ENCODE results near the gene ADAMTS17. TPM values are rescaled to one million over a fixed set of nuclear protein-coding genes. Genes with fewer than 3 reads are reported as not detected.

ADAMTS17 gene
- total RNA-seq, 2 experiments from 2014 or later: 0.81 to 1.0 TPM

DNA sequence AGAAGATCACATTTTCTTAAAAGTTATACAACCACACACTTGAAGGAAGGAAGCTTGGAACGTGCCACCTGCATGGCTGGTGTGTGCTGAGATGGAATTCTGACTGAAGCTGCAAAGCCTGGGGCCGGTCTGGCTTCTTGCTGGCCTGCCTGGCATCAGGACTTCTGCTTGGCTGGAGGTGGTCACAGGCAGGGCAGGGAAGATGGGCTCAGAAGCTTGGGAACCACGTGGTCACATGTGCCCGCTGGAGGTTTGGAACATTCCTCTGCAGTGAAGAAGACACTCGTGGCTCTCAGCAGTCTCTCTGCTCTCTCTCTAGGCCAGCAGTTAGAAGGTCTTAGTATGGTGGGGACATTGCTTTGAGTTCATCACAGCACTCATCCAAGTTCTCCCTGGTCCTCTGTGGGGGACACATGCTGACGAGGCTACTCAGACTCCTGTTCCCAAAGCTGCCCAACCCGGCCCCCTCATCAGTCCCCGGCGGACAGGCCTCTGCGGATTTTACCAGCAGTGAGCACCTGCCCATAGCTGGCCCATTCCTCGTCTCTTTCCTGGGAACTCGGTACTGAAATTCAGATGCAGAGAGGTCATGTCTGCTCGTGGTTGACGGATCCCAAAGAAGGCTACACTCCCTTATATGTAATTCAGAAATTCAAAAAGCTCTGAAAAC lies 229.0 kb downstream of the ADAMTS17 start:
- Mint-ChIP-seq H3K4me1 (ENCODE audit: low read depth) (peaks cover 41% of the 10 kb centered on the region), H3K36me3 (ENCODE audit: low read depth) (no peaks in the 10 kb centered on the region), H3K9me3 (no peaks in the 10 kb centered on the region), H3K27ac (peak overlapping the region; percentile 98), H3K27me3 (ENCODE audit: low read depth) (no peaks in the 10 kb centered on the region), H3K4me3 (no peak overlapping the region)
- no peak for DNase-seq
- intact Hi-C loops (cut with micrococcal nuclease): loop anchor here (5.0 kb wide), 5 partner anchors 155 to 835 kb away; no protein-coding TSS in a partner anchor
- CTCF ChIA-PET: interaction anchor here (1.3 kb wide), 1 partner anchor 226 kb away, joined by 4 read pairs; no protein-coding TSS in a partner anchor

DNA sequence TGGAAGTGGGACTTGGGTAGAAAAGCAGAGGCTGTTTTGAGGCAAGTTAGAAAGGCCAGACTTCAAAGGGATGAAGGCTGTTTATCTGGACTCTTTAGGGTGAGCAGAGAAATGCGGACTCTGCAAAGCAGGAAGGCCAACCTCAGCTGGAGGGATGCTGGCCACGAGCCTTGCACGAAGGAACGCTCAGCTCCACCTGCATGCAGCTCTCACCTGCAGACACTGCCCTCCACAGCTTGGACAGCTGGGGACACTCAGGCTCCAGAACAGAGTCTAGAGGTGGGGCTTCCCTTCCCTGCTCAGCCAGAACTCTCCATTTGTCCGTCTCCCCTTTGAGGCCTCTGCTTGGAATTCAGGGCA lies 229.7 kb downstream of the ADAMTS17 start:
- no peaks in the 10 kb centered on the region for H3K9me3 Mint-ChIP-seq
- peak overlapping the region; percentile 98 for H3K27ac Mint-ChIP-seq
- no peaks in the 10 kb centered on the region for H3K27me3 Mint-ChIP-seq (ENCODE audit: low read depth)
- DNase-seq: no peak
- intact Hi-C loops (cut with micrococcal nuclease): loop anchor here (5.0 kb wide), 5 partner anchors 155 to 835 kb away; no protein-coding TSS in a partner anchor
- H3K36me3 Mint-ChIP-seq (ENCODE audit: low read depth): no peaks in the 10 kb centered on the region
- peaks cover 41% of the 10 kb centered on the region for H3K4me1 Mint-ChIP-seq (ENCODE audit: low read depth)
- CTCF ChIA-PET: interaction anchor here (1.2 kb wide), 1 partner anchor 230 kb away, joined by 4 read pairs; the partner anchor contains the start of gene ADAMTS17
- H3K4me3 Mint-ChIP-seq: no peak overlapping the region

DNA sequence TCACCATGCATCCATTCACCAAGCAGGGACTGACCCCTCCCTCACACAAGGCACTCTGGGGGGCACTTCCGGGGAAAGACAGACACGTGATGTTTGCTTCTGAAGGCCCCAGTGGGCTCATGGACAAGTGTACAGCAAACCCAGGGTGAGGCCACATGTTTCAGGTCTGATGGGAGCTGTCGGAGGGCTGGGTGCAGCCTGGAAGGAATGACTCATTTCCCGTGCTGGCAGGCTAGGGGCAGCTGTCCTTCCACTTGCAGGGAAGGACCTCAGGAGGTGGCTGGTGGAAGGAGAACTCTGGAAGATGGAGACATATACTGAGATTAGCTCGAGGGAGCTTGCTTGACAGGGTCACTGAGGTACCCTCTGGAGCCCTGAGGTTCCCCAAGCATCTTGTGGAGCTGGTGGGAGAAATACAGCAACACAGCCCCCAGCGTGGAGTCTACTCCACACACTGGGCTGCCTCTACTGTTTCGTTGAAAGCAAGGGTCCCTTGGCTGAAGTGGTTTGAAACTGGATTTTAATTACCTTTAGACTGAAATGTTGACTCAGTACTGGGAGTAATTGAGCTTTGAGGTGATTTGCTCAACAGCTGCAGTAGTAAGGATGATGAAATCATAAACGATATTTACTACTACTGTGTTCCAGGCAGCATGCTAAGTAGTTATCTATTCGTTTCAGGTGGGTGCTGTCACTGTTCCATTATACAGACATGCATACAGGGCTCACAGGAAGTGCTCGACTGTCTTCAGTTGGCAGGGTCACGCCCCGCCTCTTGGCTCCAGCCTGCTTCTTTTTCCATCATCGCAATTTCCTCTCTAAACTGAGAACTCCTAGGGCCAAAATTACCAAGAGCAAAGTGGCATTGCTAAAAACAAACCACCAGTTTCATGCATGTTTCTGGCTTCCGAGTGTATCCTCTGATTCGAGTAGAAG lies 230.4 kb downstream of the ADAMTS17 start:
- intact Hi-C loops (cut with micrococcal nuclease): loop anchor here (1.0 to 5.0 kb wide), 7 partner anchors 154 to 834 kb away; no protein-coding TSS in a partner anchor

DNA sequence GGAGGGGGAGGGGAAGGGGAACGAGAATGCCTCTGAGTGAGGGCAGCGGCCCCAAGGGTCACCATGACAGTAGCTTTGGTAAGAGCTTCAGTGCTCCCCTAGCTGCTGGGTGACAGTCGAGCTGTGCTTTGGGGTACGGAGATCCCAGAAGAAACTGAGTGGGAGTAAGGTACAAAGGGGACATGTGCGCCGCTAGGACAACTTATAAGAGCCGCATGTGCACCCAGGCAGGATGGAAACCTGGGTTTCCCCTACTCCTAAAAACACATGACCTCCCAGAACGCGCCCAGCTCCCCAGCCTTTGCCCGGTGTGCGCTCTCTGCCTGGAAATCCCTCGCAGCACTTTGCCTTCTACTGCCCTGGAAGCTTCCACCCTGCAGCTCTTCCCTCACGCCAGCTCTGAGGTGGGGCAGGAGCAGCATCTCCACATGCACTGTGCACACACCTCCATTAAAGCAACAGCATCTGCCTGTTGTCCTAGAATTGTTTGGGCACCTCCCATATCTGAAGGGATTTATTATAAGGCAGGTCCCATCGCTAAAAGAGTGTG lies 232.2 kb downstream of the ADAMTS17 start:
- Mint-ChIP-seq H3K27me3 (ENCODE audit: low read depth) (no peaks in the 10 kb centered on the region), H3K27ac (no peak overlapping the region), H3K9me3 (no peaks in the 10 kb centered on the region), H3K4me3 (no peak overlapping the region), H3K36me3 (ENCODE audit: low read depth) (no peaks in the 10 kb centered on the region), H3K4me1 (ENCODE audit: low read depth) (peaks cover 36% of the 10 kb centered on the region)
- CTCF ChIA-PET: no interaction called here
- intact Hi-C loops (cut with micrococcal nuclease): loop anchor here (2.0 to 5.0 kb wide), 6 partner anchors 152 to 832 kb away; no protein-coding TSS in a partner anchor
- DNase-seq: no peak

More for the DNA sequence above, 230.4 kb downstream of the ADAMTS17 start:
- peak; percentile 76 for DNase-seq
- H3K9me3 Mint-ChIP-seq: no peaks in the 10 kb centered on the region
- H3K27me3 Mint-ChIP-seq (ENCODE audit: low read depth): no peaks in the 10 kb centered on the region
- no peaks in the 10 kb centered on the region for H3K36me3 Mint-ChIP-seq (ENCODE audit: low read depth)
- peaks cover 41% of the 10 kb centered on the region for H3K4me1 Mint-ChIP-seq (ENCODE audit: low read depth)
- peak overlapping the region; percentile 44 for H3K4me3 Mint-ChIP-seq
- CTCF ChIA-PET: interaction anchor here (0.6 to 1.2 kb wide), 3 partner anchors 11 to 231 kb away, joined by 3 to 4 read pairs (median 4); partner anchors contain the start of gene ADAMTS17
- H3K27ac Mint-ChIP-seq: peak overlapping the region; percentile 98

DNA sequence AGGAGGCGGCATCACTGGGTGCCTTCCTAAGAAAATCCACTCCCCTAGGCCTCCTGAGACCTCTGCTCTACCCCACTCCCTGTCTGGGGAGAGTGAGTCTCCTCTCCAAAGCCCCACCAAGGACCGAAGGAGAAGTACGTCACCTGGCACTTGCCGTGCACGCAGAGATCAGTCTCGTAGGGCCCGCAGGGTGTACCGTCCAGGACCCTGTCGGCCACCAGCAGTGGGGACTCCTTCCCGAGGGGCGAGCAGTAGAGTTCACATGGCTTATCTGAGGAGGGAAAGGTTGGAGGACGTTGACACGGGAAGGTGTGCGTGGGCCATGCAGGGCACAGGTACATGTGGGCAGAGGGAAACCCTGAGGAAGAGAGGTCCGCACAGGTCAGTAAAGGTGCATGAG lies 232.9 kb downstream of the ADAMTS17 start:
- H3K4me3 Mint-ChIP-seq: no peak overlapping the region
- H3K27me3 Mint-ChIP-seq (ENCODE audit: low read depth): no peaks in the 10 kb centered on the region
- H3K27ac Mint-ChIP-seq: no peak overlapping the region
- intact Hi-C loops (cut with micrococcal nuclease): no loop called here
- H3K9me3 Mint-ChIP-seq: no peaks in the 10 kb centered on the region
- no peaks in the 10 kb centered on the region for H3K36me3 Mint-ChIP-seq (ENCODE audit: low read depth)
- peaks cover 31% of the 10 kb centered on the region for H3K4me1 Mint-ChIP-seq (ENCODE audit: low read depth)
- CTCF ChIA-PET: no interaction called here
- DNase-seq: no peak

DNA sequence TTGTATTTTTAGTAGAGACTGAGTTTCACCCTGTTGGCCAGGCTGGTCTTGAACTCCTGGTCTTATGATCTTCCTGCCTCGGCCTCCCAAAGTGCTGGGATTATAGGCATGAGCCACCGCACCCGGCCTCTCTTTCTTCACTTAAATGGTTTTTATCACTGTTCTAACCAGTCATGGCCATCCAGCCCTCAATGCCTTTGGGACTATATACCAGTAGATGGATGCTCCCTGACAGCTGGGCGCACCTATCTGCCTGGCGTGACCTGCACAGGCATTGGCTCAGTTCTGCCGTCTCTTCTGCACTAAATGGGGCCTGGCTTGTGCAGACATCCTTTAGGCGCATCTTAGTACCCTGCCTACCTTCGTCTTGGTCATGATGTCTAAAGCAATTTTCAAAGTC lies 233.4 kb downstream of the ADAMTS17 start:
- Mint-ChIP-seq H3K27me3 (ENCODE audit: low read depth) (no peaks in the 10 kb centered on the region), H3K4me1 (ENCODE audit: low read depth) (peaks cover 29% of the 10 kb centered on the region), H3K4me3 (no peak overlapping the region), H3K9me3 (no peaks in the 10 kb centered on the region), H3K27ac (no peak overlapping the region), H3K36me3 (ENCODE audit: low read depth) (no peaks in the 10 kb centered on the region)
- CTCF ChIA-PET: interaction anchor here (1.1 kb wide), 1 partner anchor 242 kb away, joined by 3 read pairs; no protein-coding TSS in a partner anchor
- intact Hi-C loops (cut with micrococcal nuclease): no loop called here
- DNase-seq: no peak

DNA sequence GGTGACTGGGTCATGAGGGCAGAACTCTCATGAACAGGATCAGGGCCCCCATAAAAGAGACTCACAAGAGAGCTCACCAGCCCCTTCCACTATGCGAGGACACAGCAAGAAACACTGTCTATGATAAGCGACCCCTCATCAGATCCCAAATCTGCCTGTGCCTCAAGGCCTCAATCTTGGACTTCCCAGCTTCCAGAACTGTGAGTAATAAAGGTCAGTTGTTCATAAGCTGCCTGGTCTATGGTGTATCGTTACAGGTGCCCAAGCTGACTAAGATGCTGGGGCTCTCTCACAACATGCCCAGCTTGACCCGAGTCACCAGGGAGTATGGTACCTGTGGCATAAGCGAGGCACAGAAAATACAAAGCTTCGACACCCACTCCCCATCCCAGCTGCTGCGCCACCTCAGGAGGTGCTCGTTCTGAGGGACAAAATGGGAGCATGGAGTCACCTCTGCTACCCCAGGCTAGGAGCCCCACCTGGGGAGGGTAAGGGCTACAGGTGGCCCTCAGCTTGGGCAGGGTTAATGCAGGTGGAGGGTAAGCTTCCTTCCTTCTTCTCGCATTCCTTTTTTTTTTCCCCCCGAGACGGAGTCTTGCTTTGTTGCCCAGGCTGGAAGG lies 234.1 kb downstream of the ADAMTS17 start:
- intact Hi-C loops (cut with micrococcal nuclease): no loop called here
- CTCF ChIA-PET: interaction anchor here (1.1 kb wide), 1 partner anchor 243 kb away, joined by 3 read pairs; no protein-coding TSS in a partner anchor
- H3K4me1 Mint-ChIP-seq (ENCODE audit: low read depth): peaks cover 25% of the 10 kb centered on the region
- no peak overlapping the region for H3K4me3 Mint-ChIP-seq
- no peaks in the 10 kb centered on the region for H3K9me3 Mint-ChIP-seq
- H3K36me3 Mint-ChIP-seq (ENCODE audit: low read depth): no peaks in the 10 kb centered on the region
- no peak for DNase-seq
- no peaks in the 10 kb centered on the region for H3K27me3 Mint-ChIP-seq (ENCODE audit: low read depth)
- H3K27ac Mint-ChIP-seq: no peak overlapping the region

DNA sequence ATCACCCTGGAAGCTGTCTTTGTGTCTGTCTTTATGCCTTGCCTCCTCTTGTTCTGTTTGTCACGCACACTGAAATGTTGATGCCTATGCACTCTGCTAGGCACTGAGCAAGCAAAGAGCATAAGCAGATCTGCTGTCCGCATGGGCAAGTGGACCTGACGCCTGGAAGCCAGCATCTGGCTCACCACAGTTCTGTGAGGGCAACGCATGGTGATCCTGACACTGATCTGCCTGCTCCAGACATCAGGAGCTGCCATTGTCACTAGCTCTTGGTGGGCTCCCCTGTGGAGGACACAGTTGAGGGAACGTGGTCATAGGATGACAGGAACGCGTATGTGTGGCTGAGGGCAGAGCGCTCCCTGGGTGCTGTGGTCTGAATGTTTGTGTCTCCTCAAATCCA lies 234.6 kb downstream of the ADAMTS17 start:
- intact Hi-C loops (cut with micrococcal nuclease): no loop called here
- H3K9me3 Mint-ChIP-seq: no peaks in the 10 kb centered on the region
- H3K4me3 Mint-ChIP-seq: no peak overlapping the region
- DNase-seq: no peak
- no peak overlapping the region for H3K27ac Mint-ChIP-seq
- H3K4me1 Mint-ChIP-seq (ENCODE audit: low read depth): peaks cover 22% of the 10 kb centered on the region
- no peaks in the 10 kb centered on the region for H3K36me3 Mint-ChIP-seq (ENCODE audit: low read depth)
- H3K27me3 Mint-ChIP-seq (ENCODE audit: low read depth): no peaks in the 10 kb centered on the region
- CTCF ChIA-PET: interaction anchor here (1.1 kb wide), 1 partner anchor 243 kb away, joined by 3 read pairs; no protein-coding TSS in a partner anchor

DNA sequence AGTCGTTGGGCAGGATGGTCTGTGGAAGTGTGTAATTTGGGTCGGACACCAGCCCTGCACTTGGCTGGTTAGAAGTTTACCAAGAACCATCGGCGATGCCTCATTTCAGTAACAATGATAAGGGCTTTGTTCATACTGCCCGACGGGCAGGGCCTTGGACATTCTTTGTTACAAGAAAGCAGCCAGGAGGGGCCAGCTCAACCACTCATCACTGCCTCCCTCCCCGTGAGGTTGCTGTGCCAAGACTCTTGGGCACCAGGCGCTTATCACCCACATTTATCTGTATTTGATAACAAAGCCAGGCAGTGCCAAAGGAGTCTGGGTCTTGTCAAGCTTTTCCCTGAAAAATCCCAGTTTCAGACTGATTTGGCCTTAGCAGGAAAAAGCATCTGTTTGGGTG lies 235.0 kb downstream of the ADAMTS17 start:
- H3K4me1 Mint-ChIP-seq (ENCODE audit: low read depth): peaks cover 18% of the 10 kb centered on the region
- DNase-seq: no peak
- H3K4me3 Mint-ChIP-seq: no peak overlapping the region
- intact Hi-C loops (cut with micrococcal nuclease): no loop called here
- no peaks in the 10 kb centered on the region for H3K9me3 Mint-ChIP-seq
- no peak overlapping the region for H3K27ac Mint-ChIP-seq
- CTCF ChIA-PET: no interaction called here
- no peaks in the 10 kb centered on the region for H3K36me3 Mint-ChIP-seq (ENCODE audit: low read depth)
- H3K27me3 Mint-ChIP-seq (ENCODE audit: low read depth): no peaks in the 10 kb centered on the region

DNA sequence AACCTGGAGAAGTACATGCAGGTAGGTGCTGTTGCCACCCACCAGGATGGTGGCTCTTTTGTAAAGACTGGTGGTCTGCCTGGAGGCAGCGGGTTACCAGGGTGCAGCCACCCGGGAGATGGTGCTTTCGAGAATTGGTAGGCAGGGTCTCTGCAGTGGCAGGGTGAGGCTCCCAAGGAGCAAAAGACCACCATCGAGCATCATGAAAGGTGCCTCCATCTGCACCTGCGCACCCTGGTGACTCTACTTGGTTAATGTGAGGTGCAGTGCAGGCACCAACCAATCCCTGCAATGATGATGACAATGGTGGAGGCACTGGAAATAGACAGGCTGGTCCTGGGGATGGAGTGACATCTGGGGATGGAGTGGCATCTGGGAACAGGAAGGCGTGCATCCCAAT lies 236.7 kb downstream of the ADAMTS17 start:
- no peak overlapping the region for H3K27ac Mint-ChIP-seq
- peaks cover 2% of the 10 kb centered on the region for H3K4me1 Mint-ChIP-seq (ENCODE audit: low read depth)
- H3K9me3 Mint-ChIP-seq: no peaks in the 10 kb centered on the region
- H3K4me3 Mint-ChIP-seq: no peak overlapping the region
- H3K27me3 Mint-ChIP-seq (ENCODE audit: low read depth): no peaks in the 10 kb centered on the region
- no peak for DNase-seq
- CTCF ChIA-PET: interaction anchor here (0.6 kb wide), 1 partner anchor 230 kb away, joined by 4 read pairs; no protein-coding TSS in a partner anchor
- intact Hi-C loops (cut with micrococcal nuclease): no loop called here
- no peaks in the 10 kb centered on the region for H3K36me3 Mint-ChIP-seq (ENCODE audit: low read depth)

DNA sequence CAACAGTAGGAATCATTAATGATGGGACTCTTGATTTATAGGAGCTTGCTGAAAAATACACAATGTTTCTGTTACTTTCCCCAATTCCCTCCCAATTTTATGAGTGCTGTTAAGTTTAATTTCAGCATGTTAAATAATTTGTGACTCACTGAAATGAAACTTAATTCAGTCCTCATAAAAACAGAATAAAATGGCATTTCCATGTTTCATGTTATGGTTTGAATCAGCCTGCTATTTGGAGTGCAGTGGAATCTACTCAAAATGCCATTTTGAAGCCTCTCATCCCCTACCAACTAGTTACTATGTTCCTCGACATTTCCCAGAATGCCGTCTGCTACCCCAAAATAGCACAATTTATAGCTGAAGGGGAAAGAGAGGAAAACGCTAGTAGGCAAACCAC lies 237.5 kb downstream of the ADAMTS17 start:
- intact Hi-C loops (cut with micrococcal nuclease): no loop called here
- CTCF ChIA-PET: no interaction called here
- Mint-ChIP-seq H3K4me3 (no peak overlapping the region), H3K4me1 (ENCODE audit: low read depth) (no peaks in the 10 kb centered on the region), H3K36me3 (ENCODE audit: low read depth) (no peaks in the 10 kb centered on the region), H3K27me3 (ENCODE audit: low read depth) (no peaks in the 10 kb centered on the region), H3K9me3 (no peaks in the 10 kb centered on the region), H3K27ac (no peak overlapping the region)
- no peak for DNase-seq

DNA sequence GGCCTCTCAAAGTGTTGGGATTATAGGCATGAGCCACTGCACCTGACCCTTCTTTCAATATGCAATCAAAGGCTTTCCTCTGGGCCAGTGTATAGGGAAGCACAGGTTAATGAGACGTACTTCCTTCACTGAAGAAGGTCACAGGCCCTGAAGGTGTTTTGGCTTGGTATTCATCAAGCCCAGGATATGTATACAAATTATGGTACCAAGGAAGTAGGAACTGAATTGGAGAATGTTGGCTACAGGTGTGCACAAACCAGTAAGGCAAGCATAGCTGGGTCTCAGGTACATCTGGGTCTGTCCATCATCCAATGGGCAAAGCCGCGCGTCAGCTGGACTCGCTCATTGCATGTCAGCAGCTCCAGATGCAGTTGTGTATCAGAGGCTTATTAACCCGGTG lies 237.9 kb downstream of the ADAMTS17 start:
- intact Hi-C loops (cut with micrococcal nuclease): no loop called here
- Mint-ChIP-seq H3K36me3 (ENCODE audit: low read depth) (no peaks in the 10 kb centered on the region), H3K4me3 (no peak overlapping the region), H3K4me1 (ENCODE audit: low read depth) (no peaks in the 10 kb centered on the region), H3K27ac (no peak overlapping the region), H3K9me3 (no peaks in the 10 kb centered on the region), H3K27me3 (ENCODE audit: low read depth) (no peaks in the 10 kb centered on the region)
- CTCF ChIA-PET: no interaction called here
- DNase-seq: no peak

Data from activated naive CD4-positive, alpha-beta T cell treated with anti-CD3 and anti-CD28 coated beads for 36 hours (primary cell).